Activated gamma-delta T cell treated with Interleukin-2 at 50 U/mL for 16 hours (primary cell): ENCODE results near the gene OPRL1.
"Not testable (repeated sequence)": the region's sequence is repeated elsewhere in the genome, so short reads cannot be mapped to it uniquely, and the experiment has no call there.

ENCODE experiments used
- DNase-seq: peaks from one replicate; pipeline ENCODE4 v3.0.0-alpha.2; 2020

The OPRL1 gene

GRCh38 chr20:64119681-64120341 lies 39.9 kb downstream of the OPRL1 start:
- DNase-seq: no peak

- no peak for DNase-seq
These were observed 41.7 kb downstream of the OPRL1 start for GRCh38 chr20:64121586-64121985.

DNA sequence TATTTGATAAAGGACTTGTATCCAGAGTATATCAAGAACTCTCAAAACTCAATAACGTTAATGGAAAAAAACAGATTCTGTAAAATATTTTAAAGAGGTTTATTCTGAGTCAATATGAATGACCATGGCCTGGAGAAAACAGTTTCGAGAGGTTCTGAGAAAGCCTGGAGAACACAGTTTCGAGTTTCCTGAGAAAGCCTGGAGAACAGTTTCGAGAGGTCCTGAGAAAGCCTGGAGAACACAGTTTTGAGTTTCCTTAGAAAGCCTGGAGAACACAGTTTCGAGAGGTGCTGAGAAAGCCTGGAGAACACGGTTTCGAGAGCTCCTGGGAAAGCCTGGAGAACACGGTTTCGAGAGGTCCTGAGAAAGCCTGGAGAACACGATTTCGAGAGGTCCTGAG lies 43.0 kb downstream of the OPRL1 start:
- not testable (repeated sequence) for DNase-seq

GRCh38 chr20:64123517-64123916 lies 43.6 kb downstream of the OPRL1 start:
- not testable (repeated sequence) for DNase-seq

- DNase-seq: no peak
These were observed 49.4 kb downstream of the OPRL1 start for GRCh38 chr20:64129146-64129782.

- no peak for DNase-seq
These were observed 50.4 kb downstream of the OPRL1 start for GRCh38 chr20:64130271-64130670.

GRCh38 chr20:64130876-64131275 lies 51.0 kb downstream of the OPRL1 start:
- DNase-seq: no peak

DNA sequence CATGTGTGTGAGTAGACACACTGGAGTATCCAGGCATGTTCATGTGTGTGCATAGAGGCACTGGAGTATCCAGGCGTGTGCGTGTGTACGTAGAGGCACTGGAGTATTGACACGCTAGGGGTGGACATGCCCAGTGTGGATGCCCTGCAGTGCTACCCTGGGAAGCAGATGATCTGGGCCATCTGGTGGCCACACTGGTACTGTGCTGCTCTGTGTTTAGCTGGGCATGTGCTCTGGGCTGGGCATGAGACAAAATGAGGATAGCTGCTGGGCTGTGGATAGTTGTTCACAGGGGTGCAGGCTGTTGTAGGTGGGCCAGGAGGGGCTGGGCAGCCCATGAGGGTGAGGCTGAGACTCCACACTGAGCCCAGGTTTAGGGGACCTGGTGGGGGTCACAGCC lies 51.5 kb downstream of the OPRL1 start:
- no peak for DNase-seq

- DNase-seq: no peak
These were observed 54.1 kb downstream of the OPRL1 start for GRCh38 chr20:64133951-64134407.

GRCh38 chr20:64134744-64135143 lies 54.9 kb downstream of the OPRL1 start:
- DNase-seq: not testable (repeated sequence)

GRCh38 chr20:64136004-64136710 lies 56.3 kb downstream of the OPRL1 start:
- no peak for DNase-seq

DNA sequence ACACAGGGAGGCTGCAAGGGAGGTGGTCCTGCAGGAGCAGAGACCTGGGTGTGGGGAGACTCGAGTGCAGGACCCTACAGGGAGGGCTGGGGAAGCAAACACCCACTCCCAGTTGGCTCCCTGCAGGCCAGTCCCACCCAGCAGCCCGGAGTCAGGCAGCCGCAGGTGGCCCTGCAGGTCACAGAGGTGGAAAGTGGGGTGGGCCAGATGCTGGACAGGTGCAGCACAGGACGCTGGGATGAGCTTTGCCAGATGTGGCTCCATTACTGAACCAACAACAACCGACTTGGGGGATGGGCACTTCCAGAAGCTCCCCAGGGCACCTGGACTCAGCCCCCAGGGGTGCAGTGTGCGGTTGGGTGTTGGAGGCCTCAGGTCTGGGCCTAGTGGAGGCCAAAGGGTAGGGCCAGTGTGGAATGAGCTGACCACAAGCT lies 57.7 kb downstream of the OPRL1 start:
- DNase-seq: no peak

DNA sequence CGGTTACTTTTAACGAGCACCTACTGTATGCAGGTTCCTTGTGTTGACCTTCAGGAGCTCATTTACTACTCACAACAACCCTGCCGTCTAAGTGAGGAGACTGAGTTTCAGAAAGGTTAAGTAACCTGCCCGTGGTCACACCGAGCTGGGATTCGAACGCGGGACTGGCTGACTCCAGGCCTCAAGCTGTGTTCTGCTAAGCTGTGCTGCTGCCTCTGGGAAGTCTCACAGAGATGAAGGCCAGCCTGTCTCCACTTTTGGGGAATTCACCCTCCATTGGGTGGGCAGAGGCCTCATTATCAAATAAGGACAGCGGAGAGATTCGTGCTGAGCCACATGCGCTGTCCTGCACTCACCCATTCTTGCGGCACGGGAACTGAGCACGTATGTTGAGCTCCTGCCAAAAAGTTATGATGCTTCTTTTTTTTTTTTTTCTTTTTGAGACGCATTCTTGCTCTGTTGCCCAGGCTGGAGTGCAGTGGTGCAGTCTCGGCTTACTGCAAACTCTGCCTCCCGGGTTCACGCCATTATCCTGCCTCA lies 58.5 kb downstream of the OPRL1 start:
- no peak for DNase-seq

DNA sequence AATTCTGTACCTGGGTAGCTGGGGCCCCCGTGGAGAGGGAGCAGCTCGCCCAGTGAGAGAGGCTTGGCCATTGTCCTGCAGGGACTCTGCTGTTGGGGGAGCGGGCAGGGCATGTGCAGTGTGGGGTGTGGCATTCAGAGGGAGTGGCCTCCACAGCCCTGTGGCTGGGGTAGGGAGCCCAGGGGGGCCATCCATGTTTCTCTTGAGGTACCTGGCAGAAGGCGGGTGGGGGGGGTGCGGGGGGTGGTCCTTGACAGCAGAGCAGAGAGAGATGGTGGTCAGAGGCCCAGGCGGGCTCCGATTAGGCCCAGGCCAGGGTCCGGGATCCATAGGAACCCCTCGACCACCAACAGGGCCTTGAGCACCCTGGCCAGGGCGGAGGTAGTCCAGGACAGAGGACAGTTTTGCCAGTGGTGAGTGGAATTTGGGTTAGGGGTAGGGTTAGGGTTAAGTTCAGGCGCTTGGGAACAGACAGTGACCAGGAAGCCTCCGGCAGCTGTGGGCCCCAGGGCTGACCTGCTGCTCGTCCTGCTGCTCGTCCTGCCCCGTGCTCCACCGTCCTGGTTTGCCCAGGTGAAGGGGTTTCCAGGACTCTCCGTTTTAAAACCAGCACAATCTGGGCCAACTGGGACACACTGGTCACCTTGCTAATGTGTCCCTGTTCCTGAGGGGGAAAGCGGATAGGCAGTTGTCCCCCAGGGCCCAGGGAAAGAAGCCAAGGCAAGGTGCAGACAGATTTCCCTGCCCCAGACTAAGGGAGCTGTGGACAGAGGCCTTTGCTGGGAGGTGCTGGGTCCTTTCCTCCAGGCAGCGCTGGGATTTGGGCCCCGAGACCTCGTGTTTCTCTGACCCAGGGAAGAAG lies 59.5 kb downstream of the OPRL1 start:
- DNase-seq: no peak

DNA sequence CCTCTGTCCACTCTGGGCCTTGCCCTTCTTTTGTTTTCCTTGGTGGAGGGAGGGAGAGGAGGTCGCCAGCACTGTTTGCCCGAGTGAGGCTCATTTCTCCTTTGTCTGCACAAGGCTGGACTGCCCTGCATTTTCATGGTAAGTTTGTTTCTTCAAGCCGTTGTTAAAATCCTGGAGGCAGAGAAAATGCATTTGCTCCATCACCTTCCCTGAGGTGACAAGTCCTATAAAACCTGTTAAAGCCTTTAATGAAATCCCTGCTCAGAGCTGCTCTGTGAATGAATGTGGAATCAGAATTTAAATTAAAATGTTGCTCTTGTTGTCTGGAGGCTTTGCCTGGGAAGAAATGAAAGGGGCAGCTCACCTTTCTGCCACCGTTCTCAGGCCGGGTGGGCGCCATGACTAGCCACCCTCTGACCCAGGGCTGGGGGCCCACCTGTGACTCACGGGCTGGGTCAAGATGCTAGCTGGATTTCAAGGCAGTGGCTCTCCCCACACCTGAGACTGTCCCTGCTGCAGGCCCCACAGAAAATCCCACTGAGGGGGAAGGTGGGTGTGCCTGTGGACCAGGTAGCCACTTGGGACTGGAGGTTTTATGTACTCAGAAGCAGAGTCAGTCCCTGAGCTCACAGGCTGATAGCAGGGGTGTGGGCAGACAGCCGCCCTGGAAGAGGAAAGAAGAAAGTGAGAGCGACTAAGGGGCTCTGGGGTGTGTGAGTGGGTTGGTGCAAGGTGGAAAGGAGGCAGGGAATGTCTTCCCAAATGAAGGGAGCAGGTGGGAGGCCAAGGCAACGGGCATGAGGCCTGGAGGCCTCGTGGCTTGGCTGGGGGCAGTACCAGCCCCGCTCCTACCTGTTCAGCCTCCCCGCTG lies 60.4 kb downstream of the OPRL1 start:
- DNase-seq: no peak

- no peak for DNase-seq
These were observed 61.1 kb downstream of the OPRL1 start for GRCh38 chr20:64140956-64141355.

DNA sequence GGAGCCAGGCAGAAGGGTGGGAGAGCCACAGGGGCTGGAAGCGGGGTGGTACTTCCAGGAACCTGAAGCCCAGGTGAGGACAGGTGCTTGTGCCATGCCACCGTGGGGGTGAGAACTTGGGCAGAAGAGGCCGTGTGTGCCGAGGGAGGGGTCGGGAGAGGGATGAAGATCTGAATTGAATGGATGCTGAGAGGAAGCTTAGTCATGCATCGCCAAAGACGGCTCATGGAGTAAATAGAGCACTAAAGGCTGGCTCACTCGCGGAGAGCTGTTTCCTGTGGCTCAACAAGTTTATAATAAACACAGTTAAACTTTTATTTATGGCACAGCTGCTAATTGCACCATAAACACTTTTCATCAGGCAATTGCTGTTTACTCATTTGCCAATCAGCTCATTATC lies 62.7 kb downstream of the OPRL1 start:
- no peak for DNase-seq

GRCh38 chr20:64143018-64143801 lies 63.3 kb downstream of the OPRL1 start:
- DNase-seq: no peak

- no peak for DNase-seq
These were observed 64.4 kb downstream of the OPRL1 start for GRCh38 chr20:64144144-64144912.
